ENCODE data around the gene KIF1B. TPM values are rescaled to one million over a fixed set of nuclear protein-coding genes. Genes with fewer than 3 reads are reported as not detected.

The KIF1B gene
- total and polyA plus RNA-seq, 7 donors, result 31.8 to 391 (median 326) TPM

GRCh38 chr1:10398734-10399443, 188.5 kb downstream of the KIF1B start, which contains the start of gene PGD:
Gene PGD, plus strand, starts transcription at chr1:10399064. Its CDS starts 54 bp downstream, at chr1:10399118.
- Histone ChIP-seq H3K4me1 (peaks cover 9% of the 10 kb centered on the region), H3K27ac (peak within 1 kb of the TSS; percentile 88), H3K36me3 (ENCODE audit: insufficient read depth in 1 of 2, low read depth in 1 of 2) (peaks cover 0 to 24% of the 10 kb centered on the region in 2 donors), H3K4me3 (peak within 1 kb of the TSS; percentile 90), H3K27me3 (ENCODE audit: insufficient read depth in 3 of 3, low read length in 2 of 3) (no peaks in the 10 kb centered on the region), H3K9me3 (peaks cover 7% of the 10 kb centered on the region)
- ATAC-seq, result peak; percentile 98 to 99 (median 98)
- no peak for TF ChIP-seq CTCF (IDR thresholded peaks at IDR 0.05)
- WGBS, 3 donors, result 0 to 1% (median 0%) methylated on average over 47 to 76 of the region's 76 CpGs
- intact Hi-C loops (cut with DNase I), result no loop called here
- peak; percentile 99 for DNase-seq

- H3K9me3 ChIP-seq, result peaks cover 1% of the 10 kb centered on the region
- DNase-seq (peak in 1 of 2 donors; percentile 41), ATAC-seq (no peak)
- H3K27ac ChIP-seq, result peak overlapping the region; percentile 88
- no peak for TF ChIP-seq CTCF (IDR thresholded peaks at IDR 0.05)
- WGBS, 3 donors, result 2 to 3% (median 2%) methylated on average over 39 to 42 of the region's 42 CpGs
- no peaks in the 10 kb centered on the region for H3K27me3 ChIP-seq (ENCODE audit: insufficient read depth in 3 of 3, low read length in 2 of 3)
- peaks cover 9% of the 10 kb centered on the region for H3K4me1 ChIP-seq
- intact Hi-C loops (cut with DNase I), result no loop called here
- H3K36me3 ChIP-seq (ENCODE audit: insufficient read depth in 1 of 2, low read depth in 1 of 2), result peaks cover 0 to 30% of the 10 kb centered on the region in 2 donors
- peak overlapping the region; percentile 90 for H3K4me3 ChIP-seq
These were observed 189.1 kb downstream of the KIF1B start for GRCh38 chr1:10399444-10399941.

- Histone ChIP-seq H3K4me1 (peaks cover 9% of the 10 kb centered on the region), H3K27ac (no peak overlapping the region), H3K27me3 (ENCODE audit: insufficient read depth in 3 of 3, low read length in 2 of 3) (no peaks in the 10 kb centered on the region), H3K36me3 (ENCODE audit: insufficient read depth in 1 of 2, low read depth in 1 of 2) (peaks cover 0 to 35% of the 10 kb centered on the region in 2 donors), H3K4me3 (peak overlapping the region; percentile 90), H3K9me3 (no peaks in the 10 kb centered on the region)
- no peak for ATAC-seq
- WGBS, 3 donors, result 44 to 59% (median 48%) methylated on average over 8 of the region's 8 CpGs
- intact Hi-C loops (cut with DNase I), result no loop called here
- TF ChIP-seq CTCF (IDR thresholded peaks at IDR 0.05), result no peak
- no peak for DNase-seq
These were observed 189.6 kb downstream of the KIF1B start for GRCh38 chr1:10400013-10400412.

- no peak for DNase-seq
- Histone ChIP-seq H3K4me3 (no peak overlapping the region), H3K4me1 (peaks cover 9% of the 10 kb centered on the region), H3K27me3 (ENCODE audit: insufficient read depth in 3 of 3, low read length in 2 of 3) (no peaks in the 10 kb centered on the region), H3K36me3 (ENCODE audit: insufficient read depth in 1 of 2, low read depth in 1 of 2) (peaks cover under 1 to 48% of the 10 kb centered on the region in 2 donors), H3K27ac (no peak overlapping the region), H3K9me3 (no peaks in the 10 kb centered on the region)
- ATAC-seq, result no peak
- whole genome bisulfite sequencing, 3 donors, result 62 to 75% (median 69%) methylated on average over 1 of the region's 1 CpG
- intact Hi-C loops (cut with DNase I), result no loop called here
- TF ChIP-seq CTCF (IDR thresholded peaks at IDR 0.05), result no peak
These were observed 190.9 kb downstream of the KIF1B start for GRCh38 chr1:10401281-10401680.
